Esophagus muscularis mucosa (tissue), 4 donors: ENCODE results near the gene NAV2. TPM values are rescaled to one million over a fixed set of nuclear protein-coding genes. Genes with fewer than 3 reads are reported as not detected.

ENCODE experiments used
- DNase-seq: peaks from one replicate; pipeline ENCODE4 v3.0.0-alpha.2; 2017; ENCODE audit errors: extremely low spot score
- H3K27ac ChIP-seq, 4 donors: fragments of 200-600 bp; sonication (generic); replicated peaks in 1 of 4; 1 replicate in 3 of 4; 2 replicates in 1 of 4; pipeline ENCODE4 v1.5.1; 2016 to 2019; ENCODE audit warnings: mild to moderate bottlenecking in 1 of 4
- H3K27me3 ChIP-seq, 4 donors: fragments of 200-600 bp; sonication (generic); one replicate each; pipeline versions ENCODE4 v1.5.1 to v1.6.0; 2016 to 2019
- H3K36me3 ChIP-seq, 4 donors: fragments of 200-600 bp; sonication (generic); one replicate each; pipeline ENCODE4 v1.5.1; 2016 to 2019
- H3K4me1 ChIP-seq, 4 donors: fragments of 200-600 bp; sonication (generic); one replicate each; pipeline ENCODE4 v1.5.1; 2016 to 2019
- H3K4me3 ChIP-seq, 4 donors: fragments of 200-600 bp; sonication (generic); 1 replicate in 2 of 4; 2 replicates in 2 of 4; pipeline ENCODE4 v1.5.1; 2016 to 2019; ENCODE audit warnings: mild to moderate bottlenecking in 4 of 4, moderate library complexity in 1 of 4
- H3K9me3 ChIP-seq, 4 donors: fragments of 200-600 bp; sonication (generic); 1 replicate in 3 of 4; 2 replicates in 1 of 4; pipeline ENCODE4 v1.5.1; 2016 to 2019
- CTCF ChIP-seq, 3 experiments: fragments of 200-600 bp in 2 of 3; fragments of 450-650 bp in 1 of 3; sonication (generic) in 2 of 3; IDR thresholded peaks; one replicate each; pipeline ENCODE4 v1.5.1; 2017 to 2019; ENCODE audit warnings: antibody characterized with exemption in 3 of 3, mild to moderate bottlenecking in 2 of 3, moderate library complexity in 1 of 3
- EP300 ChIP-seq: sonication (generic); formaldehyde crosslinking; IDR thresholded peaks from one replicate; pipeline ENCODE4 v1.6.1; 2017; ENCODE audit warnings: antibody characterized with exemption
- POLR2A ChIP-seq: fragments of 450-650 bp; IDR thresholded peaks from one replicate; pipeline ENCODE4 v1.6.1; 2017; ENCODE audit warnings: antibody characterized with exemption, moderate library complexity, mild to moderate bottlenecking, low read depth
- POLR2AphosphoS5 ChIP-seq, 2 donors: sonication (generic); formaldehyde crosslinking; IDR thresholded peaks; one replicate each; pipeline ENCODE4 v1.6.1; 2017; ENCODE audit warnings: antibody characterized with exemption in 2 of 2
- WGBS: methylation state at CpG from one replicate; pipeline ENCODE4 v1.1.5; 2018; 5-methylcytosine and 5-hydroxymethylcytosine counted together
- intact Hi-C: fragments of 100-400 bp; cut with DNase I; formaldehyde crosslinking; loops from one replicate; pipeline ENCODE4 v1.15.1; 2023
- total RNA-seq, 4 donors: library from RNA; depleted of rRNA; stranded (reverse); fragments of >200 nt; gene quantifications; one replicate each; pipeline versions ENCODE4 v1.1.0 to v1.2.1, GENCODE V29; 2016

The NAV2 gene
- total RNA-seq, 4 donors from 2014 or later: 21.9 to 57.0 (median 37.5) TPM

GRCh38 chr11:19806251-19806650, 93.6 kb downstream of the NAV2 start:
- no peaks in the 10 kb centered on the region for H3K36me3 ChIP-seq
- peaks cover 22 to 70% (median 47%) of the 10 kb centered on the region in 4 donors for H3K4me1 ChIP-seq
- no peak for DNase-seq
- 53% methylated on average over 2 of the region's 2 CpGs for WGBS
- H3K27ac ChIP-seq: no peak overlapping the region
- no peak overlapping the region for H3K4me3 ChIP-seq
- H3K9me3 ChIP-seq: no peaks in the 10 kb centered on the region
- no peaks in the 10 kb centered on the region for H3K27me3 ChIP-seq
- no peak for TF ChIP-seq POLR2AphosphoS5 (IDR thresholded peaks at IDR 0.05)
- no peak for TF ChIP-seq CTCF (IDR thresholded peaks at IDR 0.05)
- no peak for TF ChIP-seq POLR2A
- no peak for TF ChIP-seq EP300
- intact Hi-C loops: no loop called here

- DNase-seq: no peak
- Histone ChIP-seq H3K4me3 (no peak overlapping the region), H3K36me3 (no peaks in the 10 kb centered on the region), H3K27ac (no peak overlapping the region), H3K4me1 (peaks cover 29 to 70% (median 47%) of the 10 kb centered on the region in 4 donors), H3K9me3 (no peaks in the 10 kb centered on the region), H3K27me3 (no peaks in the 10 kb centered on the region)
- WGBS: 94% methylated on average over 1 of the region's 1 CpG
- peak in 1 of 3 experiments; percentile 31 for TF ChIP-seq CTCF (IDR thresholded peaks at IDR 0.05)
- no peak for TF ChIP-seq POLR2AphosphoS5 (IDR thresholded peaks at IDR 0.05)
- intact Hi-C loops: no loop called here
Observed at GRCh38 chr11:19808076-19808911, 95.7 kb downstream of the NAV2 start.

- H3K27ac ChIP-seq: no peak overlapping the region
- H3K27me3 ChIP-seq: no peaks in the 10 kb centered on the region
- no peak for TF ChIP-seq EP300
- no peak for DNase-seq
- WGBS: 73% methylated on average over 4 of the region's 4 CpGs
- H3K9me3 ChIP-seq: no peaks in the 10 kb centered on the region
- H3K36me3 ChIP-seq: no peaks in the 10 kb centered on the region
- H3K4me1 ChIP-seq: peaks cover 46 to 80% (median 54%) of the 10 kb centered on the region in 4 donors
- intact Hi-C loops: no loop called here
- no peak overlapping the region for H3K4me3 ChIP-seq
Observed at GRCh38 chr11:19810852-19811251, 98.2 kb downstream of the NAV2 start.

GRCh38 chr11:19811380-19811779, 98.7 kb downstream of the NAV2 start:
- TF ChIP-seq EP300 (no peak), CTCF (IDR thresholded peaks at IDR 0.05) (no peak), POLR2AphosphoS5 (IDR thresholded peaks at IDR 0.05) (no peak), POLR2A (no peak)
- no peaks in the 10 kb centered on the region for H3K27me3 ChIP-seq
- no peak for DNase-seq
- no peaks in the 10 kb centered on the region for H3K9me3 ChIP-seq
- WGBS: 65% methylated on average over 1 of the region's 1 CpG
- H3K36me3 ChIP-seq: no peaks in the 10 kb centered on the region
- no peak overlapping the region for H3K4me3 ChIP-seq
- intact Hi-C loops: no loop called here
- peaks cover 48 to 84% (median 56%) of the 10 kb centered on the region in 4 donors for H3K4me1 ChIP-seq
- H3K27ac ChIP-seq: no peak overlapping the region

- DNase-seq: no peak
- intact Hi-C loops: no loop called here
- Histone ChIP-seq H3K9me3 (no peaks in the 10 kb centered on the region), H3K4me3 (no peak overlapping the region), H3K27ac (no peak overlapping the region), H3K36me3 (no peaks in the 10 kb centered on the region), H3K27me3 (no peaks in the 10 kb centered on the region), H3K4me1 (peaks cover 49 to 87% (median 57%) of the 10 kb centered on the region in 4 donors)
- WGBS: 100% methylated on average over 1 of the region's 1 CpG
- TF ChIP-seq POLR2AphosphoS5 (IDR thresholded peaks at IDR 0.05) (no peak), EP300 (no peak), POLR2A (no peak), CTCF (IDR thresholded peaks at IDR 0.05) (no peak)
Observed at GRCh38 chr11:19812096-19812495, 99.5 kb downstream of the NAV2 start.
